Thyroid gland (tissue), 4 donors: Measurements from ENCODE around the gene DNM3.

Experiments used
- POLR2A ChIP-seq, 2 donors: fragments of 450-650 bp; IDR thresholded peaks; one replicate each; pipeline ENCODE4 v1.6.1; 2017; ENCODE audit warnings: antibody characterized with exemption in 2 of 2, mild to moderate bottlenecking in 2 of 2, moderate library complexity in 1 of 2
- TF ChIP-seq, protein P1 (sequence below), 6 experiments: fragments of 200-600 bp in 3 of 6; fragments of 450-650 bp in 3 of 6; sonication (generic) in 3 of 6; IDR thresholded peaks; one replicate each; pipeline ENCODE4 v1.5.1; 2016 to 2019; ENCODE audit warnings: antibody characterized with exemption in 6 of 6, mild to moderate bottlenecking in 2 of 6, inconsistent platforms in 1 of 6, moderate library complexity in 1 of 6

GRCh38 chr1:172109359-172109758 is 268.1 kb downstream of the DNM3 start:
- TF ChIP-seq, protein P1, sequence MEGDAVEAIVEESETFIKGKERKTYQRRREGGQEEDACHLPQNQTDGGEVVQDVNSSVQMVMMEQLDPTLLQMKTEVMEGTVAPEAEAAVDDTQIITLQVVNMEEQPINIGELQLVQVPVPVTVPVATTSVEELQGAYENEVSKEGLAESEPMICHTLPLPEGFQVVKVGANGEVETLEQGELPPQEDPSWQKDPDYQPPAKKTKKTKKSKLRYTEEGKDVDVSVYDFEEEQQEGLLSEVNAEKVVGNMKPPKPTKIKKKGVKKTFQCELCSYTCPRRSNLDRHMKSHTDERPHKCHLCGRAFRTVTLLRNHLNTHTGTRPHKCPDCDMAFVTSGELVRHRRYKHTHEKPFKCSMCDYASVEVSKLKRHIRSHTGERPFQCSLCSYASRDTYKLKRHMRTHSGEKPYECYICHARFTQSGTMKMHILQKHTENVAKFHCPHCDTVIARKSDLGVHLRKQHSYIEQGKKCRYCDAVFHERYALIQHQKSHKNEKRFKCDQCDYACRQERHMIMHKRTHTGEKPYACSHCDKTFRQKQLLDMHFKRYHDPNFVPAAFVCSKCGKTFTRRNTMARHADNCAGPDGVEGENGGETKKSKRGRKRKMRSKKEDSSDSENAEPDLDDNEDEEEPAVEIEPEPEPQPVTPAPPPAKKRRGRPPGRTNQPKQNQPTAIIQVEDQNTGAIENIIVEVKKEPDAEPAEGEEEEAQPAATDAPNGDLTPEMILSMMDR (IDR thresholded peaks at IDR 0.05): no peak
- no peak for TF ChIP-seq POLR2A (IDR thresholded peaks at IDR 0.05)
